ENCODE measurements around the gene KRTAP9-8. TPM values are rescaled to one million over a fixed set of nuclear protein-coding genes. Genes with fewer than 3 reads are reported as not detected.
"Not testable (repeated sequence)": the region's sequence is repeated elsewhere in the genome, so short reads cannot be mapped to it uniquely, and the experiment has no call there.

KRTAP9-8 gene
- total RNA-seq, 1 experiment from 2014 or later = not detected

GRCh38 chr17:41255381-41256290 is 17.8 kb downstream of the KRTAP9-8 start, which contains the start of gene KRTAP9-9:
Gene KRTAP9-9 (plus strand): TSS chr17:41255384.
- not testable (repeated sequence) for DNase-seq (ENCODE audit: low read depth)

DNA sequence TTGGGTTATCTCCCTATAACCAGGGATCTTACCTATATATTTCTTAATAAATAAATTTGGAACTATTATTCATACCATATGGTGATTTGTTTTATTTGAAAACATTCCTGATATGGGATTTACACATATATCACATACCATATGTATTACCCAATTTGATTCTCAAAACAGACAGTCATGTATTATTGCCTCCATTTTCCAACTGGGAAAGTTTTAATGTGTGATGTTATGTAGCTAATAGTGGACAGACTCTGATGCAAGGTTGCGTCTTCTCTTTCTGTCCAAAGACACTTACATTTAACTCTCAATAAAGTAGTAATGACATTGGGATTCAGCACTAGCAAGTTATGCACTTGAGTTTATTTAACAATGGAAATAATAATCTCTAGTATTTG is 18.5 kb downstream of the KRTAP9-8 start:
- no peak for DNase-seq (ENCODE audit: low read depth)

- DNase-seq (ENCODE audit: low read depth) = no peak
These were observed 20.6 kb downstream of the KRTAP9-8 start for GRCh38 chr17:41258406-41258805.

DNA sequence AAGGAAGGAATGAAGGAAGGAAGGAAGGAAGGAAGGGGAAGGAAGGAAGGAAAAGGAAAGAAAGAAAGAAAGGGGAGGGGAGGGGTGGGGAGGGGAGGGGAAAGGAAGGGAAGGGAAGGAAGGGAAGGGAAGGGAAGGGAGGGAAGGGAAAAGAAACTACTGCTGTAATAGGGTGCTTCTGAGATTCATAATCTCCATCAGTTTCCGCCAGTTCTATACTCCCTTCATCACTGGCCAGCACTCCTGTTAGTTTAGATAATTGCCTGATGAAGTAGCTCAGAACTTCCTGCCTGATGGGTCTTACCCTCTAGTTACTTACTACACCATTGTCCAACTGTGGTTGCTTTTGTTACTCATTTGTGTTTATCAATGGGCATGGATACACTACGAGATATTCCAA is 25.4 kb downstream of the KRTAP9-8 start:
- no peak for DNase-seq (ENCODE audit: low read depth)

GRCh38 chr17:41264599-41264998 is 26.8 kb downstream of the KRTAP9-8 start:
- DNase-seq (ENCODE audit: low read depth) = no peak

GRCh38 chr17:41265078-41265477 is 27.3 kb downstream of the KRTAP9-8 start, which contains the start of gene KRTAP9-6:
Gene KRTAP9-6 (plus strand): TSS chr17:41265378. CDS start chr17:41265378, 0 bp downstream.
- DNase-seq (ENCODE audit: low read depth) = no peak

DNA sequence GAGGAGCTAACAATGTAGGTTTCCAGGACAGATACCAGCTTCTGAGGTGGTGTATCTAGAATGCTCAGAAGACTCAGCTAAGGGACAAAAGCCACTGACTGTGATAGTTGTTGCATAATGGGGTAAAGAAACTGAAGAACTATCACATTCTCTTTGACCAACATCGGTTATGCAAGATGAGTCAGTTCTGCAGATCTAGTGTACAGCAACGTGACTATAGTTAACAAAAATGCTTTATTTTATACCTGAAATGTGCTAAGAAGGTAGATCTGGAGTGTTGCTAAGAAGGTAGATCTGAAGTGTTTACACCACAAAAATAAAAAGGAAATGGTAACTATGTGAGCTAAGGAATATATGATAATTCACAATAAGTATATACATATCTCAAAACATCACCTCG is 29.9 kb downstream of the KRTAP9-8 start:
- DNase-seq (ENCODE audit: low read depth) = no peak

DNA sequence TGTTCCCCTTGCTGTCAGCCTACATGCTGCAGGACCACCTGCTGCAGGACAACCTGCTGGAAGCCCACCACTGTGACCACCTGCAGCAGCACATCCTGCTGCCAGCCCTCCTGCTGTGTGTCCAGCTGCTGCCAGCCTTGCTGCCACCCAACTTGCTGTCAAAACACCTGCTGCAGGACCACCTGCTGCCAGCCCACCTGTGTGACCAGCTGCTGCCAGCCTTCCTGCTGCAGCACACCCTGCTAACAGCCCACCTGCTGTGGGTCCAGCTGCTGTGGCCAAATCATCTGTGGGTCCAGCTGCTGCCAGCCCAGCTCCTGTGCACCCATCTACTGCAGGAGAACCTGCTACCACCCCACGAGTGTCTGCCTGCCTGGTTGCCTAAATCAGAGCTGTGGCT is 33.5 kb downstream of the KRTAP9-8 start:
- not testable (repeated sequence) for DNase-seq (ENCODE audit: low read depth)

DNA sequence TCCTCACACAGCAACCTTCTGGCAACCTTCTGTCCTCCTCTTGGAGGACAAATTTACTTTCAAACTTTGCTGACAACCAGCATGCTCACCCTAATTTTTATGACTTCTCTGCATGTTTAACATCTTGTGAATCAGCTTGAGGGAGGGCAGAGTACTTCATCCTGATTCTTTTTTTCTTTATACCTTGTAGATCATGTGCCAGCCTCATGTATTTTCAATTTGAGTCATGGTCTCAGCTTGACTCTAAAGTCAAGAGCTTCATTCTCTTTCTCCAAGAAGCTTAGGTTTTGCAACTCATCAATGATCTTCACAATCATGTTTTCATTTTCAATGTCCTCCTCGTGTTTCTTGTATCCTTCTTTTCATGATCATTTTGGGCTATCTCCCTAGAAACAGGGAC is 34.1 kb downstream of the KRTAP9-8 start:
- no peak for DNase-seq (ENCODE audit: low read depth)

- DNase-seq (ENCODE audit: low read depth) = not testable (repeated sequence)
These were observed 37.9 kb downstream of the KRTAP9-8 start, which contains the start of gene KRTAP9-7 for GRCh38 chr17:41275648-41276190. Gene KRTAP9-7 (plus strand): TSS chr17:41275698. CDS start chr17:41275698, 0 bp downstream.

DNA sequence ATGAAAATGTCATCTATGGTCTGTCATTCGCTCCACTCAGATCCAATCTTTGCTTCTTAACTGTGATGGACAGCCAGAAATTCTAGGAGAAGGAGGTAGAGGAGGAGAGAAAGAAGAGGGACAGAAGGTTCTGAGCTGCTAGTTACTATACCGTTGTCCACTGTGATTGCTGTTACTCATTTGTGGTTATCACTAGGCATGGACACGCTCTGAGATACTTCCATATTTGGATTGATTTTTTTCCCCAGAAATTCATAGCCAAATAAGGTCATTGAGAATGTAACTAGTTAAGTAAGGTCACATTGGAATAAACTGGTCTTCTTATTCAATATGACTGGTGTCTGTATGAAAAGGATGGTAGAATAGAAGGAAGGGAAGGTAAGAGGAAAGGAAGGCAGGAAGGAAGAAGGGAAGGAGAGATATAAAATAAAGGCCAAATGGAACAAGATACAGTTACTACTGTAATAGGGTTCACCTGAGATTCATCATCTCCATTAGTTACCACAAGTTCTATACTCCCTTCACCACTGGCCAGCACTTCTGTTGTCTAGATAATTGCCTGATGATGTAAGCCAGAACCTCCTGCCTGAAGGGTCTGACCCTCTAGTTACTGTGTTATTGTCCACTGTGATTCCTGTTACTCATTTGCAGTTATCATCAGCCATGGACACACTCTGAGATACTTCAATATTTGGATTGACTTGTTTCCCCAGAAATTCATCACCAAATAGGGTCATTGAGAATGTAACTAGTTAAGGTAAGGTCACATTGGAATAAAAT is 40.6 kb downstream of the KRTAP9-8 start:
- no peak for DNase-seq (ENCODE audit: low read depth)

DNA sequence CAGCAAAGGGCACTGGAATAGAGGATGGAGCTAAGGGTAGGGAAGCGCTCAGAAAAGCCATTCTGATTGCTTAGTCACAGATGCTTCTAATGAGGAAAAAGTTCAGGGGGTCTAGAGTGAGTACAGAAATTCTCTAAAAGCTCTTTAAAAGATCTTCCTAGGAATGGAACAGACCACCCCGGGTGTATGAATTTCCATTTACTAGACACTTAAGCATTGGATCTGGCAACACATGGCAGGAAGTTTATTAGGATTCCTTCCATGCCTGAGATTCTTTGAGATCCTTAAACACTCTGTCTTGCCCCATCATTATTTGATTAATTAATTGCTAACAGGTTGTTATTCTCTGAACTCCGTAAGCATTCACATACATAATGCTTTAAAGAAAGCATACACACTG is 46.2 kb downstream of the KRTAP9-8 start:
- no peak for DNase-seq (ENCODE audit: low read depth)

DNA sequence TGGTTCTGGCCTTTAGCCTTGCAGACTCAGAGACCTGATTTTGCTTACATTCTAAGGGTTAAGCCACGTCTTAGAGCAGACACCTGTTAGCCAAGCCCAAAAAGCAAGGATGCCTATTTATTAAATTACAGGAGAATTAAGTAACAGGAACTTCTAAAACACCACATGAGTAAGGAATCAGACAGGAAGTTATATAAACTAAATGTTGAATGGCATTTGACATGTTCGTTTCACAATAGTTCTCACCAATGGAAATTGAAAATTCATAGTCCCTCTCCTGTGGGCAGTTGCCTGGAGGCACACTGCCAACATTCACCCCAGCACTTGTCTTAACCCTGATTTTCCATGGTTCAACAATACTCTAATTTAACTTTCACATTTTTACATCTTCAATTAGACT is 46.7 kb downstream of the KRTAP9-8 start:
- no peak for DNase-seq (ENCODE audit: low read depth)

DNA sequence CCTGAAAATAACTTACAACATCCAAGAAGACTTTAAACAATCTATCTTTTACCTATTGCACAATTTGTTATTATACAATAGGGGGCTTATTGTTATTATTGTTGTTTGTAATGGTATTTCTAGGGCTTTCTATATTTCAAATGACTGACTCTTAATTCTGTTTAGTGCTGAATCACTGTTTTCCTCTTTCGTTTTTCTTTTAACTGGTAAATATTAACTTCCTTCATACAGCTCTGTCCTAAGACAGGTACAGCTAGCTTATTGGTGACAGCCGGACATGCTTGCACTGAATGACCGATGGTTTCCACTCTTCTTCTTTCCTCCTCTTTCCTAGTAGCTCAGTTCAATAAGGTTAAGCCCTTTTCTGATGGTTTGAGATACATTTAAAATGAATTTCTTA is 49.3 kb downstream of the KRTAP9-8 start:
- no peak for DNase-seq (ENCODE audit: low read depth)

Other genes with a start within 250 kb of the KRTAP9-8 start
- not detected in 2 replicates for gene KRTAP3-3, start 243.8 kb upstream of the KRTAP9-8 start, total RNA-seq (2014; rRNA removed)
- not detected in 2 replicates for gene KRTAP3-2, start 238.1 kb upstream of the KRTAP9-8 start, total RNA-seq (2014; rRNA removed)
- gene KRTAP3-1, start 228.9 kb upstream of the KRTAP9-8 start, total RNA-seq (2014; rRNA removed) = not detected in 2 replicates
- 2.8 and 6.0 TPM in 2 replicates for gene KRTAP1-5, start 210.8 kb upstream of the KRTAP9-8 start, total RNA-seq (2014; rRNA removed)
- gene KRTAP1-4, start 207.8 kb upstream of the KRTAP9-8 start, total RNA-seq (2014; rRNA removed) = not detected in 2 replicates
- not detected in 2 replicates for gene KRTAP1-3, start 203.1 kb upstream of the KRTAP9-8 start, total RNA-seq (2014; rRNA removed)
- not detected in 2 replicates for gene KRTAP1-1, start 196.5 kb upstream of the KRTAP9-8 start, total RNA-seq (2014; rRNA removed)
- gene KRTAP2-1, start 190.7 kb upstream of the KRTAP9-8 start, total RNA-seq (2014; rRNA removed) = not detected in 2 replicates
- gene KRTAP2-2, start 182.8 kb upstream of the KRTAP9-8 start, total RNA-seq (2014; rRNA removed) = not detected in 2 replicates
- gene KRTAP2-3, start 177.9 kb upstream of the KRTAP9-8 start, total RNA-seq (2014; rRNA removed) = 0.80 and 3.4 TPM in 2 replicates
- not detected in 2 replicates for gene KRTAP2-4, start 172.1 kb upstream of the KRTAP9-8 start, total RNA-seq (2014; rRNA removed)
- gene KRTAP4-7, start 153.8 kb upstream of the KRTAP9-8 start, total RNA-seq (2014; rRNA removed) = not detected in 2 replicates
- not detected in 2 replicates for gene KRTAP4-8, start 139.9 kb upstream of the KRTAP9-8 start, total RNA-seq (2014; rRNA removed)
- gene KRTAP4-16, start 135.8 kb upstream of the KRTAP9-8 start, total RNA-seq (2014; rRNA removed) = not detected in 2 replicates
- not detected in 2 replicates for gene KRTAP4-9, start 132.6 kb upstream of the KRTAP9-8 start, total RNA-seq (2014; rRNA removed)
- not detected in 2 replicates for gene KRTAP4-11, start 119.6 kb upstream of the KRTAP9-8 start, total RNA-seq (2014; rRNA removed)
- gene KRTAP4-12, start 113.8 kb upstream of the KRTAP9-8 start, total RNA-seq (2014; rRNA removed) = not detected in 2 replicates
- gene KRTAP4-6, start 97.5 kb upstream of the KRTAP9-8 start, total RNA-seq (2014; rRNA removed) = not detected in 2 replicates
- not detected in 2 replicates for gene KRTAP4-5, start 88.2 kb upstream of the KRTAP9-8 start, total RNA-seq (2014; rRNA removed)
- not detected in 2 replicates for gene KRTAP4-4, start 77.3 kb upstream of the KRTAP9-8 start, total RNA-seq (2014; rRNA removed)
- gene KRTAP4-3, start 69.8 kb upstream of the KRTAP9-8 start, total RNA-seq (2014; rRNA removed) = not detected in 2 replicates
- gene KRTAP4-2, start 59.8 kb upstream of the KRTAP9-8 start, total RNA-seq (2014; rRNA removed) = not detected in 2 replicates
- gene KRTAP4-1, start 53.1 kb upstream of the KRTAP9-8 start, total RNA-seq (2014; rRNA removed) = not detected in 2 replicates
- not detected in 2 replicates for gene KRTAP9-1, start 48.1 kb upstream of the KRTAP9-8 start, total RNA-seq (2014; rRNA removed)
- not detected in 2 replicates for gene KRTAP9-2, start 11.4 kb upstream of the KRTAP9-8 start, total RNA-seq (2014; rRNA removed)
- gene KRTAP9-3, start 5.5 kb upstream of the KRTAP9-8 start, total RNA-seq (2014; rRNA removed) = not detected in 2 replicates
- gene KRTAP9-4, start 11.7 kb downstream of the KRTAP9-8 start, total RNA-seq (2014; rRNA removed) = not detected in 2 replicates
- gene KRTAP9-9, start 17.4 kb downstream of the KRTAP9-8 start, total RNA-seq (2014; rRNA removed) = not detected in 2 replicates
- not detected in 2 replicates for gene KRTAP9-6, start 27.4 kb downstream of the KRTAP9-8 start, total RNA-seq (2014; rRNA removed)
- gene KRTAP9-7, start 37.7 kb downstream of the KRTAP9-8 start, total RNA-seq (2014; rRNA removed) = not detected in 2 replicates
- not detected in 2 replicates for gene KRTAP29-1, start 64.9 kb downstream of the KRTAP9-8 start, total RNA-seq (2014; rRNA removed)
- not detected in 2 replicates for gene KRTAP16-1, start 71.3 kb downstream of the KRTAP9-8 start, total RNA-seq (2014; rRNA removed)
- gene KRTAP17-1, start 77.7 kb downstream of the KRTAP9-8 start, total RNA-seq (2014; rRNA removed) = not detected in 2 replicates
- gene KRT33A, start 112.8 kb downstream of the KRTAP9-8 start, total RNA-seq (2014; rRNA removed) = not detected in 2 replicates
- gene KRT33B, start 131.8 kb downstream of the KRTAP9-8 start, total RNA-seq (2014; rRNA removed) = not detected in 2 replicates
- gene KRT34, start 144.3 kb downstream of the KRTAP9-8 start, total RNA-seq (2014; rRNA removed) = 0.29 and 1.0 TPM in 2 replicates
- gene KRT31, start 159.6 kb downstream of the KRTAP9-8 start, total RNA-seq (2014; rRNA removed) = not detected in 2 replicates
- not detected in 2 replicates for gene KRT37, start 186.6 kb downstream of the KRTAP9-8 start, total RNA-seq (2014; rRNA removed)
- gene KRT38, start 203.0 kb downstream of the KRTAP9-8 start, total RNA-seq (2014; rRNA removed) = not detected in 2 replicates
- gene KRT32, start 229.4 kb downstream of the KRTAP9-8 start, total RNA-seq (2014; rRNA removed) = not detected in 2 replicates
- not detected in 2 replicates for gene KRT35, start 243.2 kb downstream of the KRTAP9-8 start, total RNA-seq (2014; rRNA removed)